Activated CD8-positive, alpha-beta memory T cell treated with anti-CD3 and anti-CD28 coated beads for 48 hours (primary cell): ENCODE data around the gene OR2A14.
"Not testable (repeated sequence)": the region's sequence is repeated elsewhere in the genome, so short reads cannot be mapped to it uniquely, and the experiment has no call there.

ENCODE experiments used
- DNase-seq, 3 experiments: peaks; one replicate each; pipeline ENCODE4 v3.0.0-alpha.2; 2020; ENCODE audit warnings: low read depth in 2 of 3, low spot score in 2 of 3

Gene OR2A14

GRCh38 chr7:144148224-144148827 lies 25.4 kb downstream of the OR2A14 start:
- DNase-seq: no peak

DNA sequence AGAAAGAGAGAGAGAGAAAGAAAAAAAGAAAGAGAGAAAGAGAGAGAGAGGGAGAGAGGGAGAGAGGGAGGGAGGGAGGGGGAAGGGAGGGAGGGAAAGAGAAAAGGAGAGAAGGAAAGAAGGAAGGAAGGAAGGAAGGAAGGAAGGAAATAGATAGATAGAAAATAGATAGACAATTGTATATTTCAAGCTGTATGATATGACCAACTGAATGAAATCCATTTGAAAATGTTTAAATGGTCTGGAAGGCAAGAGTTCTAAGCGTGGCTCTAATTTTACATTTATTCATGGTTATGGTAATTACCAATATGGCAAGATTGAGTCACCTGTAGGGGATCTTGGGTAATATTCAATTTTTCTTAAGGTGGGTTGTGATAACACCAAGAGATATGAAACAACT lies 35.9 kb downstream of the OR2A14 start:
- DNase-seq: no peak

DNA sequence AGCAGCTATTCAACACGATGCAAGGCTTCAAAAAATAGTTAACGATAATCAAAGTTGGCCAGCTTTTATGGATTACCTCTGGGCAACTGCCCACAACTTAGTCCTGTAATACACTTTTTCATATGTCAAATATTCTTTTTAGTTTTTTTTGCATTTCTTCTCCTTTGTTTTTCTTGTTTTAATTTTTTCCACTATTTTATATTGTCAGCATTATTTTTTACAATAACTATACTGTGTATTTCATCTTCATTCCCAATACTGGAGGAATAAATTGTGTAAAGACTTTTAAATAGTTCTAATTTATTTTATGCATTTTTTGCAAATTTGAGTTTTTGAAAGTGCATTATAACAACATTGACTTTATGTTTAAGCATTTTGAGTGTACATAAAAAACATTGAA lies 41.8 kb downstream of the OR2A14 start:
- DNase-seq: no peak

DNA sequence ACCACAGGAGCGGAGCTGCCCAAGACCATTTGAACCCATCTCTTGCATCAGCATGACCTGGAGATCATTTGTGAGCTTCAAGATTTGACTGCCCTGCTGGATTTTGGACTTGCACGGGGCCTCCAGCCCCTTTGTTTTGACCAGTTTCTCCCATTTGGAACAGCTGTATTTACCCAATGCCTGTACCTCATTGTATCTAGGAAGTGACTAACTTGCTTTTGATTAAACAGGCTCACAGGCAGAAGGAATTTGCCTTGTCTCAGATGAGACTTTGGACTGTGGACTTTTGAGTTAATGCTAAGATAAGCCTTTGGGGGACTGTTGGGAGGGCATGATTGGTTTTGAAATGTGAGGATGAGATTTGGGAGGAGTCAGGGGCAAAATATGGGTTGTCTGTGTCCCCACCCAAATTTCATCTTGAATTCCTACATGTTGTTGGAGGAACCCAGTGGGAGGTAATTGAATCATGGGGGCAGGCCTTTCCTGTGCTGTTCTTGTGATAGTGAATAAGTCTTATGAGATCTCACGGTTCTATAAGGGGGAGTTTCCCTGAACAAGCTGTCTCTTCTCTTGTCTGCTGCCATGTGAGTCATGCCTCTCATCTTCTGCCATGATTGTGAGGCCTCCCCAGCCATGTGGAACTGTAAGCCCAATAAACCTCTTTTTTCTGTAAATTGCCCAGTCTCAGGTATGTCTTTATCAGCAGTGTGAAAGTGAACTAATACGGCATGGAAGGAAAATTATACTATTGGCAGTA lies 48.8 kb downstream of the OR2A14 start:
- not testable (repeated sequence) for DNase-seq

GRCh38 chr7:144174613-144175012 lies 51.6 kb downstream of the OR2A14 start:
- DNase-seq: no peak

DNA sequence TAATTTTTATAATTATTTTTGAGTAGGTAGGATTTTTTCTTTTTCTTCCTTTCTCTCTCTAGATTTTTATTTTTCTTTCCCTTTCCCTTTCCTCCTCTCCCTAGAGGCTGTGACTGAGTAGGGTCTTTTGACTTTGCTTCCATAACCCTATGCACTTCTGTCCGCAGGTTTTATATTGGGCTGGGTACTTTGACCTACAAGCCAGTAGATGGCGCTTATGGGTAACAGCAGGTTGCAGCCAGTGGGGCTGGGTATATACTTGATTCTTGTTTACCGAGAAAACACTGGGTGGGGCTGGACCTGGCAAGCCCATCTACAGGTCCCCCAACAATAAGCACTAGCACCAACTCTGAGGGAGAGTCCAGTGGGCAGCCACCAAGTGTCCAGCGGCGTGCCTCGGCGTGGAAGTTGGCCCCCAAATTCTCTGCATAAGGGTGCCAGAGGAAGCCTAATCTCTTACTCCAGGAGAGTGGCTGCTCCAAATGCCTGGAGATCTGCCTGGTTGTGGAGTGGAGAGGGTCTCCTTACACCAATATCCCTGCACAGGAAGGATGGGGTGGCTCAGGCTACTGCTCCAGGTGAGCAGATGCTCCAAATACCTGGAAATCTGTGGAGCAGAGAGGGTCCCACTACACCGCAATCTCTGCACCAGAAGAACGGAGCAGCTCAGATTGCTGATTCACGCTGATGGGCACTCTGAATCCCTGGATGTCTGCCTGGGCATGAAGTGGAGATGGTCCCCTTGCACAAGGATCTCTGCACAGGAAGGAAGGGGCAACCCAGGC lies 55.6 kb downstream of the OR2A14 start:
- DNase-seq: not testable (repeated sequence)

DNA sequence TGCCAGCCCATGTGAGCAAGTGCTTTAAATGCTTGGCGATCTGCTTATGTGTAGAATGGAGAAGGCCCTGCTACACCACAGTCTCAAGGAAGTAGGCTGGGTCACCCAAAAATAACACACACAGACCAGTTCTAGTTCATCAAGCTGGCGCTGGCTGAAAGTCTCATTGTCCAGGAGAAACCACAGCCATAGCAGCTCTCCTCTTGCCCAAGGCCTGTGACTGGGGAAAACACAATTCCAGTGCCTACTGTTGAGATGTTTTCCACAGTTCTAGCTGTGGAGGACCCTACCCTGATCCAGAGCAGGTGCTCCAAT lies 56.1 kb downstream of the OR2A14 start:
- DNase-seq: not testable (repeated sequence)
